ENCODE data around the gene PGF.

Gene PGF

GRCh38 chr14:74891870-74892269, 63.5 kb downstream of the PGF start:
- DNase-seq: no peak

All from NCI-H526 treated with DMSO at 0.1 percent for 48 hours (cell line).